GM19467 (cell line): ENCODE measurements around the gene KLHL41.
"Not testable (repeated sequence)": the region's sequence is repeated elsewhere in the genome, so short reads cannot be mapped to it uniquely, and the experiment has no call there.

Source experiments
- ATAC-seq: cut with Tn5 transposase; IDR thresholded peaks from one replicate; pipeline ENCODE4 v1.9.1; 2021; ENCODE audit warnings: mild to moderate bottlenecking, moderate library complexity; ENCODE audit not compliant: unreplicated experiment

Gene KLHL41

GRCh38 chr2:169507698-169508097 lies 1.8 kb upstream of the KLHL41 start:
- ATAC-seq: no peak

DNA sequence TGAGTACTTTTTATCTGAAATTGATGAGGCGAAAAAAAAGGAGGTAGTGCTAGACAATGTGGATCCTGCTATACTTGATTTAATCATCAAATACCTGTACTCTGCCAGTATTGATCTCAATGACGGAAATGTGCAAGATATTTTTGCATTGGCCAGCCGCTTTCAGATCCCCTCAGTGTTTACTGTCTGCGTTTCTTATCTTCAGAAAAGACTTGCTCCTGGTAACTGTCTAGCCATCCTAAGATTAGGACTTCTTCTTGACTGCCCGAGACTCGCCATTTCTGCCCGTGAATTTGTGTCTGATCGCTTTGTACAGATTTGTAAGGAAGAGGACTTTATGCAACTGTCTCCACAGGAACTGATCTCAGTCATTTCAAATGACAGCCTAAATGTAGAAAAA lies 453 bp downstream of the KLHL41 start:
- no peak for ATAC-seq

DNA sequence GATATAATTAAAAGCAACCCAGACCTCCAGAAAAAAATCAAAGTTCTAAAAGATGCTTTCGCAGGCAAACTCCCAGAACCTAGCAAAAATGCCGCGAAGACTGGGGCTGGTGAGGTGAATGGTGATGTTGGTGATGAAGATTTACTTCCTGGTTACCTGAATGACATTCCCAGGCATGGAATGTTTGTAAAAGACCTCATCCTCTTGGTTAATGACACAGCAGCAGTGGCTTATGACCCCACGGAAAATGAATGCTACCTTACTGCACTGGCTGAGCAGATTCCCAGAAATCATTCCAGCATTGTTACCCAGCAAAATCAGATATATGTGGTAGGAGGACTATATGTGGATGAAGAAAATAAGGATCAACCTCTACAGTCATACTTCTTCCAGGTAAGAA lies 994 bp downstream of the KLHL41 start:
- ATAC-seq: no peak

DNA sequence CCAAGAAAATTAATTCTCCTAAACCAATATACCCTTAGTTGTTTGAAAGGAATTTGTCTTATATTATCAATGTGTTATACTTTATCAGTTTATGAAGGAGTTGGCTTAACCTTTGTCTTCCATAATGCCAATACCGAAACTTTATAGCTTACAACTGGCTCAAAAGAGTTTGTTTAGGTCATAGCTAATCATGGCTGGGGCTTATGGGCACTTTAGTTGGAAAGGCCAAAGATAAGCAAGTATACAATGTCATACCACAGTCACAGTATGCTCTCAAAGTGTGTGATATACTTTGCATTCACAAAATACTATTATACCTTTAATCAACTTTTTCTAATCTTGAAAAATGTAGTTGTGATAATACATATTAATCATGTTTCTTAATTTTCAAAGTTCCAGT lies 2.3 kb downstream of the KLHL41 start:
- ATAC-seq: no peak

DNA sequence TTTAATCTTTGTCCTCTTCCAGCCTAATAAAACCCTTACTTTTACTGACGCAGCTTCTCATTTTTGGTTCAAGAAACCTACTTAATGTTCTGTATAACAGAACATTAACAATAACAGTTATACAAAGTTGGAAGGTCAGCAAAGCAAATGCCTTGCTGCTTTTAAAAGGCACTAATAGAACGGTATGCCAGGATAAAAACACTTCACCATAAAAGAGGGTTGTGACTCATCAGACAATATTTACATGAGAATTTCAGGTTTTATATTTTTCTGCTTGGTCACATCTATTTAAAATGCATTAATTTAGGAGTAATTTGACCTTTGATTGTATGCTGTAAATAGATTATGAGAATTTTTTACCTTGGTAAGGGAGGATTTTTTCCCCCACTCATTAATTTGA lies 3.0 kb downstream of the KLHL41 start:
- no peak for ATAC-seq

DNA sequence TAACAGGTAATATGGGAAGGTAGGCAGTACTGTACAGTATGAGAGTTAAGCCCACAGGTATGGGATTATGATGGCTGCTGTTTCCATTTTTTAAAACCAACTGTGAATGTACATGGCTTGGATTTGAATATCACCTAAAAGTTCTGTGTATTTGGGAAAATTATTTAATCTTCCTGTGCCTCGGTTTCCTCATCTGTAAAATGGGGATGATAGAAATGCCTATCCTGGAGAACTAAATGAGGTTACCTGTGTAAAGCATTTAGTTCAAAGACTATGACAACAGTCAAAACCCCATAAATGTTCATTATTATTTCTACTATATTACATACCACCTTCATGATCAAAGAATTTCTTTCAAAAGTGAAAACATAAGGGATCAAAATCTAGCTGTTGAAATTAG lies 3.6 kb downstream of the KLHL41 start:
- ATAC-seq: no peak

GRCh38 chr2:169513926-169514325 lies 4.4 kb downstream of the KLHL41 start:
- no peak for ATAC-seq

- not testable (repeated sequence) for ATAC-seq
Measured at GRCh38 chr2:169514758-169515157, 5.3 kb downstream of the KLHL41 start.

DNA sequence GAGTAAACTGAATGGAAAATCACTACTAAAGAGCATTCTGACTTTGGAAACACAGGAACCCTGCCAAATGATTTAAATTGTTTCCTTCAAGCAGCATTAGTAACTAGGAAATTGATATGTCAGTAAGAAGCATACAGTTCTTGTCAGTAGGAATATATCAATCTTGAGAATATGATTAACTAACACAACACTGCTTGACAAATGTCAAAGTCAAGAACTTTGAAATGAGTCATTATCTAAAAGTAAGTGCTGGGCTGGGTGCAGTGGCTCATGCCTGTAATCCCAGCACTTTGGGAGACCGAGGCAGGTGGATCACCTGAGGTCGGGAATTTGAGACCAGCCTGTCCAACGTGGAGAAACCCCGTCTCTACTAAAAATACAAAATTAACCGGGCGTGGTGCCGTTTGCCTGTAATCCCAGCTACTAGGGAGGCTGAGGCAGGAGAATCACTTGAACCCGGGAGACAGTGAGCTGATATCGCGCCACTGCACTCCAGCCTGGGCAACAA lies 7.0 kb downstream of the KLHL41 start:
- not testable (repeated sequence) for ATAC-seq

DNA sequence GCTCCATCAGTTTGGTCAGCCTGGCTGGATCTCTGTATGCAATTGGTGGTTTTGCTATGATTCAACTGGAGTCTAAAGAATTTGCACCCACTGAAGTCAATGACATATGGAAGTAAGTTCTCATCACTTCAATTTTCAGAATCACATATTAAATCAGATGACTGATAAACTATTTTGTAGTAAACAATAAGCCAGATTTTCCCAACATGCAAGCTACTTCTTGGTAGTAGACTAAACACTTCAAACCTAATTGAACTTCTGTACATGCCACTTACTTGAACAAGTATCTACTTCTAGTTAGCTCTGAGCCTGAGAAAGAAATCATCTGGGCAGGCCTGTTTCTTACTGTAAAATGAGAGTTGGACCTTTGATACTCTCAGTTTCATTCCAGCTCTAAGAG lies 11.4 kb downstream of the KLHL41 start:
- ATAC-seq: no peak

GRCh38 chr2:169523681-169524080 lies 14.2 kb downstream of the KLHL41 start:
- ATAC-seq: no peak

DNA sequence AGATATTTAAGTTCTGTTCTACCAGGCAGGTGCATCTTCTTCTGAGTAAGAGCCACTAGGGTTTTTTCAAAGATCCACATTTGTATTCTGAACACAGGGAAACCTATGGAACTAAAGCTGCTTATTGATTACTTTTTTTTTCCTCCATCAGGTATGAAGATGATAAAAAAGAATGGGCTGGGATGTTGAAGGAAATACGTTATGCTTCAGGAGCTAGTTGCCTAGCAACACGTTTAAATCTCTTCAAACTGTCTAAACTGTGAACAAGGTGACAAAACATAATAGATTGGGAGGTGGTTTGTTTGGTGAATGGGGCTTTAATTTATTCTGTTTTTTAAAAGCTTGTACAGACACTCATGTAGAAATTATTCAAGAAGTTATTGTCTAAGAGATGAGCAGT lies 15.9 kb downstream of the KLHL41 start:
- ATAC-seq: no peak

DNA sequence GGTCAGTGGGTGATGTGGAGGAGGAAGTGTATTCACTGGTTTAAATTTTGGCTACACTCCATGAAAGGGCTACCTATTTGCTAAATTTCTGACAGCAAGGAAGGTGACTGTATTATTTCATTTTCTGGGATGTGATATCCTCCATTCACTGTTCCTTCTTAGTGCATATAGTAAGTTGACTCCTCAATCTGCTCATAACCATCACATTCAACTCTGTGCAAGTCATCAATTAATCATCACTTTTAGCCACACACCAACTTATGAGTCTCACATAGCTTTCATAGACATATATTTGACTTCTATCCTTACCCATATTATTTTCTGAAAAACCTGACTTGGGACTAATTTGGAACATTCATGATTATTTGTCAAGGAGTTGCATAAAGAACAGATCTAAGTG lies 16.9 kb downstream of the KLHL41 start:
- no peak for ATAC-seq

GRCh38 chr2:169528271-169528701 lies 18.8 kb downstream of the KLHL41 start:
- peak; percentile 90 for ATAC-seq

GRCh38 chr2:169539460-169539859 lies 30.0 kb downstream of the KLHL41 start:
- not testable (repeated sequence) for ATAC-seq

DNA sequence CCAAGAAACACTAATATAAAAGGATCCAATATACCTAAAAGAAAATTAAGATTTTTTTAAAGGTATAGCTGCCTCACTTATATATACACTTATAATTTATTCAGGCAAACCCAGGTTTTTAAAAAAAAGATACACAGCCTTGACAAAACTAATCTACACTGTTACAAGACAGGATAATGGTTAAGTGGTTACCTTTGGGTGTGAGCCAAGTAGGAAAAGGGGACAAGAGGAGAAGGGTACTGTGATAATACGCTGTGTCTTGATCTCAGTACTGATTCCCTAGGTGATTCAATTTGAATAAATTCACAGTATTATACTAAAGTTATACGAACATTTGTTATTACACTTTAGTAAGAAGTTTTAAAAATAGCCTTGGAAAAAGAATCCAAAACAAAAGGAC lies 30.6 kb downstream of the KLHL41 start:
- no peak for ATAC-seq

- ATAC-seq: no peak
Measured at GRCh38 chr2:169542433-169542832, 32.9 kb downstream of the KLHL41 start.

GRCh38 chr2:169546756-169547155 lies 37.3 kb downstream of the KLHL41 start:
- no peak for ATAC-seq

GRCh38 chr2:169561364-169561763 lies 51.9 kb downstream of the KLHL41 start:
- ATAC-seq: no peak

GRCh38 chr2:169562084-169562483 lies 52.6 kb downstream of the KLHL41 start:
- not testable (repeated sequence) for ATAC-seq

- no peak for ATAC-seq
Measured at GRCh38 chr2:169562519-169562918, 53.0 kb downstream of the KLHL41 start.

- no peak for ATAC-seq
Measured at GRCh38 chr2:169565686-169566085, 56.2 kb downstream of the KLHL41 start.

DNA sequence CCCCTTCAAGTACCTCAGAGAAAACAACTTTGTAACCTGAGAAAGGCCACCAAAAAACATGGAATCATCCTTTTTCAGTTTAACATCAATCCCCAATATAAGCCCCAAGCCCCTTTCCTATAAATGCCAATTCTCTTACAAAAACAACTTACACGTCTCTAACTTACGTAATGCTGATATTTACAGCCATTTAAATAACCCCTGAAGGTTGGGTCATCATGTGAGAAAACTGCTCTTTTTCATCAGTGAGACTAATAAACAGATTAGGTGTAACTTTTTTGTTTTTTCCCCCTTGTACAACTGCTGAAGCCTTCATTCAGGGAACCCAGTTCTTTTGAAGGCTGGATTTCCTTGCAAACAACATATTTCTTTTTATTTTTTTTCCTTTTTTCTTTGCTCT lies 60.4 kb downstream of the KLHL41 start:
- ATAC-seq: no peak

GRCh38 chr2:169570752-169571151 lies 61.2 kb downstream of the KLHL41 start:
- not testable (repeated sequence) for ATAC-seq
